HS-5 (cell line): ENCODE data around the gene TADA2A.

Source experiments
- DNase-seq: peaks from one replicate; pipeline ENCODE4 v3.0.0-alpha.2; 2012; ENCODE audit warnings: low read depth

Gene TADA2A, protein sequence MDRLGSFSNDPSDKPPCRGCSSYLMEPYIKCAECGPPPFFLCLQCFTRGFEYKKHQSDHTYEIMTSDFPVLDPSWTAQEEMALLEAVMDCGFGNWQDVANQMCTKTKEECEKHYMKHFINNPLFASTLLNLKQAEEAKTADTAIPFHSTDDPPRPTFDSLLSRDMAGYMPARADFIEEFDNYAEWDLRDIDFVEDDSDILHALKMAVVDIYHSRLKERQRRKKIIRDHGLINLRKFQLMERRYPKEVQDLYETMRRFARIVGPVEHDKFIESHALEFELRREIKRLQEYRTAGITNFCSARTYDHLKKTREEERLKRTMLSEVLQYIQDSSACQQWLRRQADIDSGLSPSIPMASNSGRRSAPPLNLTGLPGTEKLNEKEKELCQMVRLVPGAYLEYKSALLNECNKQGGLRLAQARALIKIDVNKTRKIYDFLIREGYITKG

DNA sequence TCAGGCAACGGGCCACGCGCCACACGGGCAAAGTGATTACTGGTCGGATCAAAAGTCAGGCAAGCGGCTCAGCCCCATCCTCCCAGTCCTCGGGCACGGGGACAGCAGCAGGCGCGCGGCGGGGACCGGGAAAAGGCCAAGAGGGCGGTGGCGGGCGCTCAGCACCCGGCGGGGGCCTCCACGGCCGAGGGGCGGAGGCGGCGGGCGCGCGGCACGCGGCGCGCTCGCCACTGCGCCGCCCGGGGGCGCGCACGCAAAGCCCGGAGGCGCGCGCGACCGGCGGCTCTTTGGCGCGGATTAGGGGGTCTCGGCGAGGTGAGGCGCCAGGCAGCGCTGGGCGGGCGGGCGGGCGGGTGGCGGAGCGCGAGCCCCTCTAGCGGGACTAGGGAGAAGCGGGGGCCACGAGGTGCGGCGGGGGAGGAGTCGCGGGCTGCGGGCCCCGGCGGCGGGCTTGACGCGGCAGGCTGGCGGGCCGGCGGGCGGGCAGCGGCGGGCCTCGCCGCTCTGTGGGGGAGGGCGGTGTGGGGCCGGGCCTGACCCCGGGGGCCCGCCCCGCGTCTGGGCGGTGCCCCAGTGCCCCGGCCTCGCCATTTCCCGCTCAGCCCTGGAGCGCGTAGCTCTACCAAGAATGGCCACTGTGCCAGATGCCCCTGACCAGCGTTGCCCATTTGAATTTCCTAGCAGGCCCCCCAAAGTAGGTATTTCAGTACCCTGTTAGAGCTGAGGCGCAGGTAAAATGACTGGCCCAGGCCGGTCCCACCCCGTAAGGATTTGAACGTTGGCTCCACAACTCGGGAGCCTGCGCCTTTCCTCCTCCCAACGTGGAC lies at the start of gene TADA2A, which contains the start of gene ACACA:
TADA2A (plus strand) TSS at position 252 of the 827 bp plus-strand sequence. CDS start 4,480 bp downstream, outside the sequence.
ACACA (minus strand) TSS at position 202 of the 827 bp plus-strand sequence. CDS start 537 bp downstream, outside the sequence.
- peak; percentile 51 for DNase-seq

DNA sequence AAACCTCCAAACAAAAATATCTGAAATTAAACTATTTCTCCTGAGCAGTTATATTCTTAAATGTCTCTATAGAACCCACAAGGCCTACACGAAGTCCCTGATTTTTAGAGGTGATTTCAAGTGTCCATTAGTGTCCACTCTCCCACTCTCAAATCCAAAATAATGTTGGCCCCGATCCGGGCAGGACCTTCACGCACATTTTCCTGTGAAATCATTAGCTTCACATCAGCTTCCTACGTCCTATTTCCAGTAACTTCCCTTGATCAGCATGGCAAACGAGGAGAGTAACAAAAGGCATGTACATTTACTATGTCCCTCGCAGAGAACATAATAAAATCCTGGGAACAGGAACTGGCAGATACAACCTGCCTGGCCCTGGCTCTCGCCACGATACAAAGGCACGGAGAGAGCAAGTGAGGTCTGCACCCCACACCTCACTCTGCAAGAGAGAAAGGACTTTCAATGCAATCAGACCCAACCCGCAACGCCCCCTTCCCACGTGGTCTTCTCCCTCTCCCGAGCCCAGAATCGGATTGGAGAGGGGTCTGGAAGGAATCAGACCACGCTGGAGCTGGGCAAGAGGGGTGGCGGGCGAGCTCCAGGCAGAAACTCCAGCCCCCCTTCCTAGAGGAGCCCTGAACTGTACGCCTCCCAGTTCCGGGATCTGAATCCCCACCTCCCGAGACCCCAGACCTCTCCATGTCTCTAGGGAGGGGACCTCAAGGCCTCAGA lies 48.4 kb upstream of the TADA2A start:
- DNase-seq, result no peak

- peak; percentile 61 for DNase-seq
Measured at GRCh38 chr17:37358830-37359681, 47.6 kb upstream of the TADA2A start.

- DNase-seq, result no peak
Measured at GRCh38 chr17:37359682-37360188, 47.0 kb upstream of the TADA2A start.

GRCh38 chr17:37360632-37361031 lies 46.1 kb upstream of the TADA2A start:
- peak; percentile 26 for DNase-seq

DNA sequence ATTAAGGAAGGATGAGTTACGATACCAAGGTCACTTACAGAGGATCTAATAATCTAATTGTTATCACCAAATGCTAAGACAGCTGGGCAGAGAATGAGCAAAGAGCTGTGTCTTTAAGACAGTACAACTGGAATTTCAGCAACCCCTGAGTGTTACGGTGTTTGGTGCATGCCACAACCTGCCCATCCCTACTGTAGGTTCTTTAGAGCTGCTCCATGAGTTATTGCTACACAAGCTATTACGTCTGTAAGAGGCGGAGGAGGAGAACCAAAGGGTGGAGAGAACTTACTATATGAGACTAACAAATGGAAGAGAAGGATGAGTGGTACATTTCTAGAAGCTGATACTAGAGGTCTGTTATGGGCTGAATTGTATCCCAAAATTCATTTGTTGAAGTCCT lies 45.1 kb upstream of the TADA2A start:
- no peak for DNase-seq

GRCh38 chr17:37365589-37365988 lies 41.1 kb upstream of the TADA2A start:
- DNase-seq, result no peak

DNA sequence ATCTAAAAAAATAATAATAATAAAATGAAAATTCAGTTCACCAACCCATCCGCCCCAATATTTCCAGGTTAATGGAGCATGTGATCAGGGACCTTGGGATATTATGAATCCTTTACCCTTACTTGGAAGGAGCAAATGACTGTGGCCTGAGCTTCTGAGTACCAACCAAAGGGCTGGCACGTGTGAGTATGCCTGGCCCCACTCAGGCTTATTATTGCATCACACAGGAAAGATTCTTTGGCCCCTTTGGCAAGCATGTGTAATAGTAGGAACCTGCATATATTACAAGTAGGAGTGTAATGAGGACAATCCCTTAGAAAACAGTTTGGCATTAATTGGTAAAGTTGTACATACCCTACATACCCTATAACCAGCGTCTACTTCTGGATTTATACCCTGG lies 38.1 kb upstream of the TADA2A start:
- no peak for DNase-seq

DNA sequence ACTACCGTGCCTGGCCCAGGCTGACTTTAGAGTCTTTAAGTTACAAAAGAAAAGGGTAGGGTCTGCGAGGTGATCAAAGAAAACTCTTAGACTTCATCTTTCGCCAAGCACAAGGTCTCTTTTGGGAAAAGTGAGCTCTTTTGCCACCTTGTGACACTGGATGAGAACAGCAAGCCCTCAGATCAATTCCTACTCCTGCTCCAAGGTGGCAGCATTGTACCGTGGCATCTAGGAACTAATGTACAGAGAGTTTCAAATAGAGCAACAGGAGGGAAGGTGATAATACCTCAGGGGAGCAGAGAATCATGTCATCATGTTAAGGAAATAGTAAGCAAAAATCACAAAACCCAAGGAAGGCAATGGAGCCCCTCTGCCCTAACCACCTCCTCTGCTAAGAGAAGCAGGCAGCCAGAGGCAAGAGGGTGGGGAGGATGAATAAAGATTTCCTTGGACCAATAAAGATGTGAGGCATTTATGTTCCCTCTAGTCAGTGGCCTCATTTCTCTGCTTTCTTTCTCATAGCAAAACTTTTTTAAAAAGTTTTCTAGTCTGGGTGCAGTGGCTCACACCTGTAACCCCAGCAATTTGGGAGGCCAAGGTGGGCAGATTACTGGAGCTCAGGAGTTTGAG lies 33.0 kb upstream of the TADA2A start:
- peak; percentile 60 for DNase-seq

GRCh38 chr17:37375706-37376105 lies 31.0 kb upstream of the TADA2A start, which contains the start of gene C17orf78:
C17orf78 (plus strand) TSS chr17:37375985; CDS start chr17:37376093, 108 bp downstream.
- no peak for DNase-seq

GRCh38 chr17:37382056-37382455 lies 24.6 kb upstream of the TADA2A start:
- no peak for DNase-seq

DNA sequence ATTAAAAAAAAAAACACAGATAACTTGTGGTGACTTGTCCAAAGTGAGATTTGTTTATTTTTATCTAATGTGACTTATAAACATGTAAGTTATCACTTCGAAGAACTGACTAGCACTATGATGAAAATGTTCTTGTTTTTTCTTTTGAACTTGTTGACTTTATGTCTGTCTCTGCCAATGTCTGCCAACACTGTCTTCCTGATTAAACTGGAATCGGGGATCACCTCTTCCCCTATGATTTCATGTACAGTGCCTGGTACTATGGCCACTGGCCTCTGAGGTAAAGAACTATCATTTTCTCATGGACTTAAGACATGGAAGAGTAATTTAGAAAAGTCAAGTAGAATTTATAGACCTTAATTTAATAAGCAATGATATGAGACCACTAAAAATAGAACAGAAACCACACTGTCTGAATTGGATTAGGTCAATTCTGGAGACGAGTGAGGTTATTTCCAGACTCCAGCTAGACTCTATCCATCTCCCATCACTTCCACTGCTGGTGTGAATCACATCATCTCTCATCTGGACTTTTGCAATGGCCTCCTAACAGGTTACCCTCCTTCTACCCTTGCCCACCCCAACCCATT lies 22.0 kb upstream of the TADA2A start:
- DNase-seq, result no peak

DNA sequence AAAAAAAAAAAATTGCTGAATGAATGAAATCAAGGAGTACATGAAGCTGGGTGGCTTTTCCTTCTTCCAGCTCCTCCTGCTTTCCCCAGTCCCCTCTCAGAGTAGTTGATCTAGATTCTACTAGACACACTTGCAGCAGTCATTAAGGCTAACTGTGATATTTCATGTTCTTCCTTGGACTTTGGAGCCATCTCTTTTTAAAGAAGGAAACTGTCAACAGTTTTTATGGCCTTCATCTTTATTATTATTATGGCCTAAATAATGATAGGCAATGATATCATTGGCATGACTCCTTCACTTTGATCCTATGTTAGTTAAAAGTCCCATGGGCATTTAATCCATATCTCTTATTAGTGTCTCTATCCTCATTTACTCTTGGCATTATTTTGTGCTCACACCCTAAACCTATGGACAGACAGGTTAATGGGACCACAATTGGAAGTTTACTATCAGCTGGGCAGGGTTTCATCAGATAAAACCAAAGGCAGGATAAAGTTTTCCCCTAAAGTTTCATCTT lies 21.2 kb upstream of the TADA2A start:
- no peak for DNase-seq

GRCh38 chr17:37386462-37386861 lies 20.2 kb upstream of the TADA2A start:
- DNase-seq, result no peak

GRCh38 chr17:37388266-37388665 lies 18.4 kb upstream of the TADA2A start:
- no peak for DNase-seq

GRCh38 chr17:37389160-37389559 lies 17.5 kb upstream of the TADA2A start:
- DNase-seq, result no peak

- DNase-seq, result no peak
Measured at GRCh38 chr17:37391146-37391545, 15.5 kb upstream of the TADA2A start.

GRCh38 chr17:37392024-37392590 lies 14.6 kb upstream of the TADA2A start:
- peak; percentile 67 for DNase-seq

- DNase-seq, result no peak
Measured at GRCh38 chr17:37393352-37393751, 13.3 kb upstream of the TADA2A start.
